Measurements from ENCODE around the gene CDKN2B. TPM values are rescaled to one million over a fixed set of nuclear protein-coding genes. Genes with fewer than 3 reads are reported as not detected.

CDKN2B gene
- total and polyA plus RNA-seq, 4 donors: 0.32 to 1.3 (median 0.54) TPM

DNA sequence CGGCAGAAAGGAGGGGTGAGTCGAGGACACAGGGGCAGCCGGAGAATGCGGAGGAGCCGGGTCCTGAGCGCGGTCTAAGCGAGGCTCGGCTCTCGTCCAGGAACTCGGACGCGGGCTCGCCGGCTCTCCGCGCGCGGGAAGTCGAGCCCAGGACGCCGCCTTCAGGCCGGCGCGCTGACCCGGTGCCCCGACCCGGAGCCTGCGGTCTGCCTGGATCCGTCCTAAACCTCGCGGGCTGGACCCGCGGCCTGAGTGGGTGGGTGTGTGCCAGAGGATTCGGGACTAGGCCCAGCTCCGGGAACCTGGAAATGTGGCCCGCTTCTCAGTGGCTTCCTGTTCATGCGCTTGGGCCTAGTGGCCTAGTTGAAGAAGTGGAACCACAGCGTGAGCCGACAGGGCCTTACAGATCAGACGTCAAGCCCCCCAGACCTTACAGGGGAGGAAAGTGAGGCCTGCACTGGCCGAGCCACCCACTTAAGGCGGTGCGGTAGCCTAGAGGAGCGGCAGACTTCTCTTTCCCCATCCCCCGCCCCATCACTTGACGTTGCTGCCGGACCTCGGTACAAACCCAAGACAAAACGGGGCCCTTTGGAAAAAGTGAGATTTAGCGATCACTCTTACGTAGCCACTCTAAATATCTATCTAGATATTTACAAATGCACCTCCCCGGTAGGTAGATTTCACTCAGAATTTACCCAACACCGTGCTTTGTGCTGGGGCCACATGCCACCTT, 13.3 kb downstream of the CDKN2B start:
- Histone ChIP-seq H3K36me3 (ENCODE audit: control insufficient read depth in 4 of 4, insufficient read depth in 3 of 4, low read depth in 1 of 4, low read length in 3 of 4) (no peaks in the 10 kb centered on the region), H3K4me3 (ENCODE audit: low read depth in 1 of 3, low read length in 3 of 3) (peak overlapping the region; percentile 76 to 89 (median 85)), H3K27me3 (ENCODE audit: control insufficient read depth in 4 of 4, insufficient read depth in 4 of 4, low read length in 3 of 4) (no peaks in the 10 kb centered on the region), H3K9me3 (ENCODE audit: control insufficient read depth in 4 of 4, low read length in 3 of 4) (no peaks in the 10 kb centered on the region), H3K4me1 (ENCODE audit: control insufficient read depth in 4 of 4, insufficient read depth in 4 of 4, low read length in 3 of 4) (peaks cover 4 to 15% (median 9%) of the 10 kb centered on the region in 4 donors), H3K27ac (ENCODE audit: low read depth in 1 of 2, low read length in 2 of 2) (peak overlapping the region in 1 of 2 donors; percentile 77), H3K9ac (ENCODE audit: low read depth in 1 of 2, low read length in 2 of 2) (no peak overlapping the region)
- WGBS: 22% methylated on average over 54 of the region's 54 CpGs
- no peak for DNase-seq (ENCODE audit: low spot score)
- peak in 1 of 2 donors; percentile 21 for TF ChIP-seq RAD21 (IDR thresholded peaks at IDR 0.05)
- TF ChIP-seq, protein P1, sequence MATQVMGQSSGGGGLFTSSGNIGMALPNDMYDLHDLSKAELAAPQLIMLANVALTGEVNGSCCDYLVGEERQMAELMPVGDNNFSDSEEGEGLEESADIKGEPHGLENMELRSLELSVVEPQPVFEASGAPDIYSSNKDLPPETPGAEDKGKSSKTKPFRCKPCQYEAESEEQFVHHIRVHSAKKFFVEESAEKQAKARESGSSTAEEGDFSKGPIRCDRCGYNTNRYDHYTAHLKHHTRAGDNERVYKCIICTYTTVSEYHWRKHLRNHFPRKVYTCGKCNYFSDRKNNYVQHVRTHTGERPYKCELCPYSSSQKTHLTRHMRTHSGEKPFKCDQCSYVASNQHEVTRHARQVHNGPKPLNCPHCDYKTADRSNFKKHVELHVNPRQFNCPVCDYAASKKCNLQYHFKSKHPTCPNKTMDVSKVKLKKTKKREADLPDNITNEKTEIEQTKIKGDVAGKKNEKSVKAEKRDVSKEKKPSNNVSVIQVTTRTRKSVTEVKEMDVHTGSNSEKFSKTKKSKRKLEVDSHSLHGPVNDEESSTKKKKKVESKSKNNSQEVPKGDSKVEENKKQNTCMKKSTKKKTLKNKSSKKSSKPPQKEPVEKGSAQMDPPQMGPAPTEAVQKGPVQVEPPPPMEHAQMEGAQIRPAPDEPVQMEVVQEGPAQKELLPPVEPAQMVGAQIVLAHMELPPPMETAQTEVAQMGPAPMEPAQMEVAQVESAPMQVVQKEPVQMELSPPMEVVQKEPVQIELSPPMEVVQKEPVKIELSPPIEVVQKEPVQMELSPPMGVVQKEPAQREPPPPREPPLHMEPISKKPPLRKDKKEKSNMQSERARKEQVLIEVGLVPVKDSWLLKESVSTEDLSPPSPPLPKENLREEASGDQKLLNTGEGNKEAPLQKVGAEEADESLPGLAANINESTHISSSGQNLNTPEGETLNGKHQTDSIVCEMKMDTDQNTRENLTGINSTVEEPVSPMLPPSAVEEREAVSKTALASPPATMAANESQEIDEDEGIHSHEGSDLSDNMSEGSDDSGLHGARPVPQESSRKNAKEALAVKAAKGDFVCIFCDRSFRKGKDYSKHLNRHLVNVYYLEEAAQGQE (IDR thresholded peaks at IDR 0.05): no peak

DNA sequence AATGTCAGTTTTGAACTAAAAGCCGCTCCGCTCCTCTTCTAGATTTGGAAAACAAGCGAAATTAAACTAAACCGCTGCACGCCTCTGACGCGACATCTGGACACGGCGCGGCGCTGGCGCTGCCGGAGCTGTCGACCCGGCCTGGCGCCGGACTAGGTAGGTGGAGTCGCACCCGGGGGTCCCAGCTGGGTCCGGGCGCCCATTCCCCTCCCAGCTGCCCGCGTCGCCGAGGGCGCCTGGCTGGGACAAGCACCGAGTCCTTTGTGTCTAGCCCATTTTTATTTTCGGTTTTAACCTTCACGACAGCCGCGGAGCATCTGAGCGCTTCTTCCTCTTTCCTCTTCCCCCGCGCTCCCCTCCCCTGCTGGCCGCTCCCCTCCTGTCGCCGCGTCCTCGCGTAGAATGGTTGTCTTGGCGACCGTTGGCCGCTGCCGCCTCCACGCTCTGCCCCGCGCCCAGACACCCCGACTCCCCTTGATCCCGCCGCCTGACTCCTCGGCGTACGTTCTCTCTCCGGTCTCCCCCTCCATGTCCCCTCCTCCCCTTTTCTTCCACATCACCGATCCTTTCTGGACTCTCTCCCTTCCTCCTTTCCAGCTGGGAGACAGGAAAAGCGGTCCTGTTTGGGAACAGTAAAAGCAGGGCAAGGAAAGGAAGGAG, 14.0 kb downstream of the CDKN2B start:
- TF ChIP-seq HNF4A (conservative IDR thresholded peaks at IDR 0.05): no peak
- TF ChIP-seq, protein P2, sequence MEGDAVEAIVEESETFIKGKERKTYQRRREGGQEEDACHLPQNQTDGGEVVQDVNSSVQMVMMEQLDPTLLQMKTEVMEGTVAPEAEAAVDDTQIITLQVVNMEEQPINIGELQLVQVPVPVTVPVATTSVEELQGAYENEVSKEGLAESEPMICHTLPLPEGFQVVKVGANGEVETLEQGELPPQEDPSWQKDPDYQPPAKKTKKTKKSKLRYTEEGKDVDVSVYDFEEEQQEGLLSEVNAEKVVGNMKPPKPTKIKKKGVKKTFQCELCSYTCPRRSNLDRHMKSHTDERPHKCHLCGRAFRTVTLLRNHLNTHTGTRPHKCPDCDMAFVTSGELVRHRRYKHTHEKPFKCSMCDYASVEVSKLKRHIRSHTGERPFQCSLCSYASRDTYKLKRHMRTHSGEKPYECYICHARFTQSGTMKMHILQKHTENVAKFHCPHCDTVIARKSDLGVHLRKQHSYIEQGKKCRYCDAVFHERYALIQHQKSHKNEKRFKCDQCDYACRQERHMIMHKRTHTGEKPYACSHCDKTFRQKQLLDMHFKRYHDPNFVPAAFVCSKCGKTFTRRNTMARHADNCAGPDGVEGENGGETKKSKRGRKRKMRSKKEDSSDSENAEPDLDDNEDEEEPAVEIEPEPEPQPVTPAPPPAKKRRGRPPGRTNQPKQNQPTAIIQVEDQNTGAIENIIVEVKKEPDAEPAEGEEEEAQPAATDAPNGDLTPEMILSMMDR (IDR thresholded peaks at IDR 0.05; ENCODE audit: low read depth, low read length, missing input control): peak; percentile 3
- Histone ChIP-seq H3K9ac (ENCODE audit: low read depth in 1 of 2, low read length in 2 of 2) (peak overlapping the region; percentile 5 to 67), H3K36me3 (ENCODE audit: control insufficient read depth in 4 of 4, insufficient read depth in 3 of 4, low read depth in 1 of 4, low read length in 3 of 4) (no peaks in the 10 kb centered on the region), H3K9me3 (ENCODE audit: control insufficient read depth in 4 of 4, low read length in 3 of 4) (peaks cover 0 to 2% (median 0%) of the 10 kb centered on the region in 4 donors), H3K27me3 (ENCODE audit: control insufficient read depth in 4 of 4, insufficient read depth in 4 of 4, low read length in 3 of 4) (no peaks in the 10 kb centered on the region), H3K27ac (ENCODE audit: low read depth in 1 of 2, low read length in 2 of 2) (peak overlapping the region; percentile 74 to 77), H3K4me1 (ENCODE audit: control insufficient read depth in 4 of 4, insufficient read depth in 4 of 4, low read length in 3 of 4) (peaks cover 4 to 15% (median 9%) of the 10 kb centered on the region in 4 donors), H3K4me3 (ENCODE audit: low read depth in 1 of 3, low read length in 3 of 3) (peak overlapping the region; percentile 76 to 89 (median 85))
- under 1% methylated on average over 56 of the region's 56 CpGs for WGBS
- DNase-seq (ENCODE audit: low spot score): no peak

DNA sequence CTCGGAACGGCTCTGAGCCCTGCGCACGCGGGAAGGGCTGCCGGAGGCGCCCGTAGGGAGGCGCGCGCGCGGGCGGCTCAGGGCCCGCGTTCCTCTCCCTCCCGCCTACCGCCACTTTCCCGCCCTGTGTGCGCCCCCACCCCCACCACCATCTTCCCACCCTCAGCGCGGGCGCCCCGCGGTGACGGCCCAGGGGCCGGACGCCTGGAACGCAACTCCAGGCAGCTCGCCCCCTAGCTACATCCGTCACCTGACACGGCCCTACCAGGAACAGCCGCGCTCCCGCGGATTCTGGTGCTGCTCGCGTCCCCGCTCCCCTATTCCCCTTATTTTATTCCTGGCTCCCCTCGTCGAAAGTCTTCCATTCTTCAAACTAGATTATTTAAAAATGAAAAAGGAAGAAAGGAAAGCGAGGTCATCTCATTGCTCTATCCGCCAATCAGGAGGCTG, 14.5 kb downstream of the CDKN2B start, which contains the start of gene CDKN2B-AS1:
Gene CDKN2B-AS1 (plus strand): TSS at position 236 of the 450 bp plus-strand sequence.
- TF ChIP-seq RAD21 (IDR thresholded peaks at IDR 0.05) (no peak), HNF4G (IDR thresholded peaks at IDR 0.05) (no peak), NR2F2 (IDR thresholded peaks at IDR 0.05) (no peak), YY1 (IDR thresholded peaks at IDR 0.05) (no peak), EGR1 (IDR thresholded peaks at IDR 0.05; ENCODE audit: low read depth in 2 of 2) (no peak)
- under 1% methylated on average over 43 of the region's 43 CpGs for WGBS
- Histone ChIP-seq H3K27me3 (ENCODE audit: control insufficient read depth in 4 of 4, insufficient read depth in 4 of 4, low read length in 3 of 4) (no peaks in the 10 kb centered on the region), H3K27ac (ENCODE audit: low read depth in 1 of 2, low read length in 2 of 2) (peak within 1 kb of the TSS; percentile 74 to 77), H3K4me1 (ENCODE audit: control insufficient read depth in 4 of 4, insufficient read depth in 4 of 4, low read length in 3 of 4) (peaks cover 4 to 15% (median 9%) of the 10 kb centered on the region in 4 donors), H3K4me3 (ENCODE audit: low read depth in 1 of 3, low read length in 3 of 3) (peak within 1 kb of the TSS; percentile 76 to 89 (median 85)), H3K36me3 (ENCODE audit: control insufficient read depth in 4 of 4, insufficient read depth in 3 of 4, low read depth in 1 of 4, low read length in 3 of 4) (no peaks in the 10 kb centered on the region), H3K9me3 (ENCODE audit: control insufficient read depth in 4 of 4, low read length in 3 of 4) (peaks cover 0 to 4% (median 0%) of the 10 kb centered on the region in 4 donors), H3K9ac (ENCODE audit: low read depth in 1 of 2, low read length in 2 of 2) (peak within 1 kb of the TSS; percentile 5 to 67)
- no peak for DNase-seq (ENCODE audit: low spot score)

All from liver (tissue), 9 donors.